Heart left ventricle (tissue), 16 donors: Measurements from ENCODE around the gene TIGD4. TPM values are rescaled to one million over a fixed set of nuclear protein-coding genes. Genes with fewer than 3 reads are reported as not detected.

Experiments used
- ATAC-seq, 4 donors: fragments of 200-7000 bp; cut with Tn5 transposase; one replicate each; pipeline ENCODE4 v1.9.1; 2020 to 2022; ENCODE audit warnings: moderate library complexity in 4 of 4, mild to moderate bottlenecking in 3 of 4, moderate number of reproducible peaks in 1 of 4
- DNase-seq, 5 donors: peaks; one replicate each; pipeline ENCODE4 v3.0.0-alpha.2; 2020
- H3K27ac ChIP-seq, 12 donors: fragments of 200-600 bp; sonication (generic) in 4 of 12; one replicate each; pipeline versions ENCODE4 v1.5.0 to v1.8.0; 2016 to 2022; ENCODE audit warnings: mild to moderate bottlenecking in 2 of 12
- H3K27me3 ChIP-seq, 9 donors: fragments of 200-600 bp; sonication (generic) in 2 of 9; one replicate each; pipeline versions ENCODE4 v1.5.1 to v1.8.0; 2016 to 2022; ENCODE audit warnings: mild to moderate bottlenecking in 3 of 9
- H3K36me3 ChIP-seq, 9 donors: fragments of 200-600 bp; sonication (generic) in 2 of 9; one replicate each; pipeline versions ENCODE4 v1.5.0 to v1.8.0; 2018 to 2022; ENCODE audit warnings: mild to moderate bottlenecking in 2 of 9
- H3K4me1 ChIP-seq, 12 donors: fragments of 200-600 bp; sonication (generic) in 4 of 12; one replicate each; pipeline versions ENCODE4 v1.5.0 to v1.8.0; 2016 to 2022; ENCODE audit warnings: mild to moderate bottlenecking in 3 of 12
- H3K4me3 ChIP-seq, 12 donors: fragments of 200-600 bp; sonication (generic) in 4 of 12; one replicate each; pipeline versions ENCODE4 v1.5.0 to v1.8.0; 2017 to 2022; ENCODE audit warnings: mild to moderate bottlenecking in 9 of 12, moderate library complexity in 4 of 12
- H3K9me3 ChIP-seq, 12 donors: fragments of 200-600 bp; sonication (generic) in 4 of 12; one replicate each; pipeline versions ENCODE4 v1.5.0 to v1.8.0; 2016 to 2022; ENCODE audit warnings: mild to moderate bottlenecking in 1 of 12
- CTCF ChIP-seq, 12 donors: fragments of 200-600 bp; sonication (generic) in 4 of 12; IDR thresholded peaks; one replicate each; pipeline versions ENCODE4 v1.5.0 to v1.8.0; 2018 to 2022; ENCODE audit warnings: antibody characterized with exemption in 12 of 12, mild to moderate bottlenecking in 5 of 12
- POLR2A ChIP-seq, 2 donors: fragments of 450-650 bp; IDR thresholded peaks; one replicate each; pipeline ENCODE4 v1.6.1; 2017; ENCODE audit warnings: antibody characterized with exemption in 2 of 2, mild to moderate bottlenecking in 2 of 2, moderate library complexity in 2 of 2
- WGBS, 4 donors: extraction: QIAGEN DNeasy Blood & Tissue Kit in 2 of 4; methylation state at CpG; one replicate each; pipeline versions ENCODE4 v1.1.5 to v1.1.7; 2013 to 2018; 5-methylcytosine and 5-hydroxymethylcytosine counted together
- intact Hi-C, 10 donors: fragments of 100-400 bp; cut with DNase I; formaldehyde crosslinking; loops; one replicate each; pipeline versions ENCODE4 v1.11.1 to v1.14.2; 2022
- polyA plus RNA-seq, 2 donors: library from polyadenylated mRNA; stranded (reverse); fragments of 200-250 nt; gene quantifications; one replicate each; pipeline ENCODE4 v1.2.3, GENCODE V29; 2013
- total RNA-seq, 9 donors: library from RNA; depleted of rRNA in 2 of 9; stranded (reverse); fragments of >200 nt in 2 of 9; fragmentation: NEBNext Ultra II Directional in 3 of 9; extraction: Animal tissue kit (Norgen Biotek cat#: 25700) in 3 of 9; gene quantifications; one replicate each; pipeline versions ENCODE4 v1.1.0 to v1.2.4, GENCODE V29; 2016 to 2023
- donor health status: ischemic (EF 13 %, LVEDD 7.1; RV severe dilation, severe dysfunction).
- donor health status: healthy with polysubstance abuse.
- donor health status: DM: no; HTN: yes; CAD: no.
- donor health status: DM: no; HTN: no; CAD: no.
- donor health status: ischemic (EF 25% LVEDD 6.9; RV normal size, moderate dysfunction).
- donor health status: ischemic (EF 25% LVEDD 5.7; RV mildly dilated, moderate dysfunction).
- donor health status: healthy.
- donor health status: DM: yes; HTN: yes; CAD: no.
- donor health status: ischemic (EF 35%, LVEDD 5.7; RV mildly dilated, moderate dysfunction).
- donor health status: nonischemic (EF 11% LVEDD 7.7; RV severe dilation, severe dysfunction).
- donor health status: DM: yes; HTN: yes; CAD: no.
- donor health status: PGD.
- donor health status: ischemic (EF 29% LVEDD 5.4; RV normal size, mild dysfunction).
- donor health status: nonischemic (EF 23%, LVEDD 6.1; RV moderate dilation, normal function).

Gene TIGD4
- total and polyA plus RNA-seq, 11 donors, result 0.15 to 0.50 (median 0.32) TPM; not detected in 1

GRCh38 chr4:152815078-152815477 lies 35.5 kb upstream of the TIGD4 start:
- Histone ChIP-seq H3K27me3 (no peaks in the 10 kb centered on the region), H3K27ac (no peak overlapping the region), H3K4me3 (no peak overlapping the region), H3K36me3 (peaks cover 0 to 9% (median 0%) of the 10 kb centered on the region in 9 donors), H3K9me3 (peaks cover 0 to 37% (median 6%) of the 10 kb centered on the region in 12 donors), H3K4me1 (peaks cover 0 to 16% (median 0%) of the 10 kb centered on the region in 12 donors)
- intact Hi-C loops, result no loop called here
- DNase-seq (no peak), ATAC-seq (no peak)
- TF ChIP-seq CTCF (IDR thresholded peaks at IDR 0.05), result no peak
- no peak for TF ChIP-seq POLR2A (IDR thresholded peaks at IDR 0.05)

GRCh38 chr4:152810715-152811287 lies 31.3 kb upstream of the TIGD4 start:
- intact Hi-C loops, result no loop called here
- H3K27me3 ChIP-seq, result no peaks in the 10 kb centered on the region
- peaks cover 0 to 16% (median 0%) of the 10 kb centered on the region in 12 donors for H3K4me1 ChIP-seq
- TF ChIP-seq CTCF (IDR thresholded peaks at IDR 0.05), result no peak
- no peak for TF ChIP-seq POLR2A (IDR thresholded peaks at IDR 0.05)
- no peak overlapping the region for H3K4me3 ChIP-seq
- ATAC-seq, result no peak
- peaks cover 0 to 9% (median 0%) of the 10 kb centered on the region in 9 donors for H3K36me3 ChIP-seq
- no peak overlapping the region for H3K27ac ChIP-seq
- H3K9me3 ChIP-seq, result peaks cover 0 to 25% (median 0%) of the 10 kb centered on the region in 12 donors
- no peak for DNase-seq
- 82 to 94% (median 89%) methylated on average over 11 of the region's 11 CpGs for WGBS, 4 donors

GRCh38 chr4:152808670-152809069 lies 29.1 kb upstream of the TIGD4 start:
- TF ChIP-seq CTCF (IDR thresholded peaks at IDR 0.05), result no peak
- TF ChIP-seq POLR2A (IDR thresholded peaks at IDR 0.05), result no peak
- intact Hi-C loops, result no loop called here
- no peaks in the 10 kb centered on the region for H3K36me3 ChIP-seq
- H3K27ac ChIP-seq, result no peak overlapping the region
- no peaks in the 10 kb centered on the region for H3K27me3 ChIP-seq
- ATAC-seq, result no peak
- peaks cover 0 to 9% (median 0%) of the 10 kb centered on the region in 12 donors for H3K9me3 ChIP-seq
- 96 to 97% (median 97%) methylated on average over 8 of the region's 8 CpGs for WGBS, 4 donors
- no peak overlapping the region for H3K4me3 ChIP-seq
- DNase-seq, result no peak
- peaks cover 0 to 22% (median 0%) of the 10 kb centered on the region in 12 donors for H3K4me1 ChIP-seq

- ATAC-seq, result no peak
- TF ChIP-seq CTCF (IDR thresholded peaks at IDR 0.05) (no peak), POLR2A (IDR thresholded peaks at IDR 0.05) (no peak)
- 84 to 92% (median 87%) methylated on average over 3 of the region's 3 CpGs for WGBS, 4 donors
- DNase-seq, result no peak
- Histone ChIP-seq H3K9me3 (no peaks in the 10 kb centered on the region), H3K27ac (no peak overlapping the region), H3K4me3 (no peak overlapping the region), H3K27me3 (no peaks in the 10 kb centered on the region), H3K4me1 (peaks cover 0 to 22% (median 4%) of the 10 kb centered on the region in 12 donors), H3K36me3 (no peaks in the 10 kb centered on the region)
- intact Hi-C loops, result no loop called here
Measured at GRCh38 chr4:152807294-152807829, 27.8 kb upstream of the TIGD4 start.
